Left ventricle myocardium superior (tissue), 1 donor: ENCODE data around the gene NDUFS5. TPM values are rescaled to one million over a fixed set of nuclear protein-coding genes. Genes with fewer than 3 reads are reported as not detected.
A peak's percentile ranks its signal among the peaks of the same experiment; 100 is the strongest.
"Not testable (repeated sequence)": the region's sequence is repeated elsewhere in the genome, so short reads cannot be mapped to it uniquely, and the experiment has no call there.

Experiments
- ATAC-seq: fragments of 200-7000 bp; cut with Tn5 transposase; one replicate; pipeline ENCODE4 v1.9.1; 2020; ENCODE audit warnings: mild to moderate bottlenecking, moderate library complexity
- DNase-seq: peaks from one replicate; pipeline ENCODE4 v3.0.0-alpha.2; 2020
- intact Hi-C: fragments of 100-400 bp; cut with micrococcal nuclease; formaldehyde crosslinking; loops from one replicate; pipeline ENCODE4 v1.11.0; 2022
- long read RNA-seq: library from polyadenylated mRNA; unstranded; transcript quantifications from one replicate; pipeline ENCODE4 v2.0.0, GENCODE V29; 2021
- total RNA-seq: library from RNA; stranded (reverse); fragmentation: NEBNext Ultra II Directional; extraction: Animal tissue kit (Norgen Biotek cat#: 25700); gene quantifications from one replicate; pipeline ENCODE4 v1.2.1, GENCODE V29; 2021
- donor health status: DM: no; HTN: yes; CAD: no; lungs with severe emphysema.

Gene NDUFS5
- 782 TPM for total RNA-seq
- long read RNA-seq, transcript NDUFS5-201 (3 exons, 544 nt): minor isoform, 192 of 433 reads
- long read RNA-seq, transcript NDUFS5-202 (3 exons, 548 nt): major isoform, 199 of 433 reads
- long read RNA-seq, partial matches to known transcripts: 42 of 433 reads
- long read RNA-seq, other reads (novel, unspliced or antisense): 0 of 433 reads

DNA sequence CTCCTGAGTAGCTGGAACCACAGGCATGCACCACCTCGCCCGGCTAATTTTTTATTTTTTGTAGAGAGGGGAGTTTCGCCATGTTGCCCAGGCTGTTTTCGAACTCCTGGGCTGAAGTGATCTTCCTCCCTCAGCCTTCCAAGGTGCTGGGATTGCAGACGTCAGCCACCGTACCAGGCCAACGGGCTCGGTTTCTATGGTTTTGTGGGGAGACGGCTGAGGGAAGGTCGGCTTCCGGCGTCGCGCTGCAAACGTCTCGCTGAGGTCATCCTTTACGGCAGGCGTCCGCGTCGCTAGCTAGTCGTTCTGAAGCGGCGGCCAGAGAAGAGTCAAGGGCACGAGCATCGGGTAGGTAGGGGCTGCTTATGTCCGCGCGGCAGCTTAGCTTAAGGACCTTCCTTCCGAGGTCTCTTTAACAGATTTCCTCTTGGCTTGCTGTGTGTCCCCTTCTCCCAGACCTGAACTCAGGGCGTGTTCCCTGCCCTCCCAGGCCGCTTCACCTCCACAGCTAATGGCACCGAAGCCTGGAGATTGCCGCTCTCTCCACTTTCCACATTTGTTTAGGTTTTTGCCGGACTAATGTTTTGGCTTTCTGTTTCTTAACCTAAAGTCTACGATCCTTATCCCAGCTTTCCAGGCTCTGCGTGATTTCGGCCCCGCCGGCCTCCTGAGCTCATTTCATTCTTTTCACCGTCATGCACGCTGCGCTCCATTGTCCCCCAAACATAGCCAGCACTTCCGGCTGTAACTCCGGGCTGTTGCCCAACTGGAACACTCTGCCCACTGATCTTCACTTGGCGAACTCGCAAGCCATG is at the start of gene NDUFS5:
Gene NDUFS5 (plus strand): TSS at position 300 of the 815 bp plus-strand sequence. CDS start 2,375 bp downstream, outside the sequence.
- DNase-seq (peak; percentile 93), ATAC-seq (peak; percentile 95)
- intact Hi-C loops: no loop called here

DNA sequence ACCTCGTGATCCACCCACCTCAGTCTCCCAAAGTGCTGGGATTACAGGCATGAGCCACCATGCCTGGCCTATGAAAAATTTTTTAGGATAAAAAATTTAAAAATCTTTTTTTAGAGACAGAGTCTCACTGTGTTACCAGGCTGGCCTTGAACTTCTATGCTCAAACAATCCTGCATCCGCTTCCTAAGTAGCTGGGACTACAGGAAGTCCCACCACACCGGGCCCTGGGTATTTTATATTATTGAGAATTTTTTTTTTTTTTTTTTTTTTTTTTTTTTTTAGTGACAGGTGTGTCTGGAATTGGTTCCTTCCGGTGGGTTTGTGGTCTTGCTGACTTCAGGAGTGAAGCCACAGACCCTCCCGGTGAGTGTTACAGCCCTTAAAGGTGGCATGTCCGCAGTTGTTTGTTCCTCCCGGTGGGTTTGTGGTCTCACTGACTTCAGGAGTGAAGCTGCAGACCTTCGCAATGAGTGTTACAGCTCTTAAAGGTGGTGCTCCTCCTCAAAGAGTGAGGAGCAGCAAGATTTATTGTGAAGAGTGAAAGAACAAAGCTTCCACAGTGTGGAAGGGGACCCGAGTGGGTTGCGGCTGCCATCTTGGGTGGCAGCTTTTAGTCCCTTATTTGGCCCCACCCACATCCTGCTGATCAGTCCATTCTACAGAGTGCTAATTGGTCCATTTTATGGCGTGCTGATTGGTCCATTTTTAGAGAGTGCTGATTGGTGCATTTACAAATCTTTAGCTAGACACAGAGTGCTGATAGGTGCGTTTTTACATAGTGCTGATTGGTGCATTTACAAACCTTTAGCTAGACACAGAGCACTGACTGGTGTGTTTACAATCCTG is 48.5 kb upstream of the NDUFS5 start:
- ATAC-seq, DNase-seq, intact Hi-C loops: not testable (repeated sequence)

DNA sequence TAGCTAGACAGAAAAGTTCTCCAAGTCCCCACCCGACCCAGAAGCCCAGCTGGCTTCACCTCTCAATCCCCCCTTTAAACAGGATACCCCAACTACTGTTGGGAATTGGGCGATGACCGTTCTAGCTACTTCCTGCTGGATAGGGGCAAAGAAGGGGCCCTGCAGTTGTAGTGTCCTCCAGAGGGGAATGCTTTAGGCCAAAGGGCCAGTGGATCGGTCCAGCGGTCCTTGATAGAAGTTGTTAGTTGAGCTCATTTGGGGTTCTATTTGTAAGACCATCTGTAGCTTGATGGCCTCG is 48.0 kb upstream of the NDUFS5 start:
- ATAC-seq, DNase-seq, intact Hi-C loops: not testable (repeated sequence)

DNA sequence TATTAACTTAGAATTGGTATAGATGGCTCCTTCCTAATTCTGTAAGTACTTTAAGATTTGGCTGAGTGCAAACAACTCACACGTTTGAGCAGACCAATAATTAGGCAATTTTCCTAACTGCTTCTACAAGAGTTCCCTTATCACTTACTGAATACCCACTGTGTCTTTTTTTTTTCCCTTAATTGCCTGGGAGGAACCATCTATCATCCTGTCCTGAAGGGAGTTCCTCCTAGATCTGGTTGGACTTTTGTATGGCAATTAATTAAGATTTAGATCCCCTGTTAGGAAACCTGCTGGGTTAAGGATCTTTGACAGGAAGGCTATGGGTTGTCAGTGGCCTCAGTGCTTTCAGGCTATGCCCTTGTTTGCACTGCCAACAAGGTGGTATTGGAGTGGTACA is 46.8 kb upstream of the NDUFS5 start:
- DNase-seq, intact Hi-C loops, ATAC-seq: not testable (repeated sequence)

DNA sequence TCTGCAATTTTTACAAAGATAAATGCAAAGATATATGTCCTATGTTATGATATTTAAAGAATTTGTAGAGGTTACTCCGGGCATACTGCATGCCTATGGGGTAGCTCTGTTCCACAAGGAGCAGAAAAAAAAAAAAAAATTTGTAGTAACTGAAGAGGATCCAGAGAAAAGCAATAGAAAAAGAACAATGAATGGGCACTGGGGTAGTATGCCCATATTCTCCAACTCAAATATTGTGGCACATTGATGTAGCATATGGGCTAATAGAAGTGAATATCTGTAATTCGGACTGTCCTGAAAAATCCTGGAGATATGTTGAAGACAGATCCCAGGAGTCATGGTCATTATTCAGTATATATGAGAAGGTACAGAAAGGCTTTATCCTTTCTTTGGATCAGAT is 36.2 kb upstream of the NDUFS5 start:
- intact Hi-C loops: no loop called here
- DNase-seq: no peak

DNA sequence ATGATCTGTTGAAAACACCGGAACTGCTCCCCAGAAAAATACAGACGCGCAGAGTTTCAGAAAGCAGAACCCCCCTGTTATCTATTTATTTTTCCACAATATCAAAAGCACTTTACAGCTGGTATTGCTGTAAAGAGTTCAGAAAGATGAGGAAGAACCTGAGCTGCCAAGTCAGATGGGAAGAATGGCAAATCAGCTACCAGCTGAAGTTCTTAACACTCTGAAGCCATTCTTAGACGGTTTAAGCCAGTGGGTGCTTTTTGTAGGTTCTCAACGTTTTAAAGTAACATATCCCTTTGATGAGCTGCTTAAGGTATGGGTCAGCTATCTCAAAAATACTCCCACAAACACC is 35.8 kb upstream of the NDUFS5 start:
- no peak for DNase-seq
- no peak for ATAC-seq
- intact Hi-C loops: no loop called here

More for the DNA sequence above, 36.2 kb upstream of the NDUFS5 start:
- no peak for ATAC-seq

DNA sequence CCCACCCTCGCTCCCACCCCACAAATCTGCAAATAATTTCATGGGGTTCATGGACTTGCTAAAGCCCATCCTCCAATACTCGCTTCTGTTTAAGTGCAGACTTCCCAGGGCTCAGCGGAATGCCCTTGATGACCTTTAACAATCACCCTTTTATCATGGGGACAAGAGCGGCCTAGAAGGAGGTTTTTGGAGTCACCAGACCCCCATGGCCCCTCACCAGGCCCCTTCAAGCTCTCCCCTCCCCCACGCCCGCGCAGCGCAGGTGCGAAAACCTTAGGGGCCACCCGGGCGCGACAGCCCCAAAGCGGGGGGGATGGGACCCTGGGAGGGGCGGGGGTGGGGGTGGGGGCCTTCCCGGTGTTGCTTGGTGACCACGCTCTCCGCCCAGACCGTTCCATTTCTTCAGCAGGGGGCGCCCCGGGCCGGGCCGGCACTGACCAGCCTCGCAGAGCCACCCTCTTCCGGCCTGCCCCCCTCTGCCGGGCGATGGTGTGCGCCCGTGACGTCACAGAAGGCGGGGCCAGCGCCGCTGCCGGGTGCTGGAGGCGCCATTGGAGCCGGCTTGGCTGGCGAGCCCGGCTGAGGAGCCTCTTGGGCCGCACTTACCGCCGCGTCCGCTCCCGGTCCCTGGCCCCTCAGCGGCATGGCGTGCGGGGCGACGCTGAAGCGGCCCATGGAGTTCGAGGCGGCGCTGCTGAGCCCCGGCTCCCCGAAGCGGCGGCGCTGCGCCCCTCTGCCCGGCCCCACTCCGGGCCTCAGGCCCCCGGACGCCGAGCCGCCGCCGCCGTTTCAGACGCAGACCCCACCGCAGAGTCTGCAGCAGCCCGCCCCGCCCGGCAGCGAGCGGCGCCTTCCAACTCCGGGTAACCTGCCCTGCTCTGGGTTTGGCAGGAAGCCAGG is 35.2 kb upstream of the NDUFS5 start, which contains the start of gene AKIRIN1:
Gene AKIRIN1 (plus strand): TSS at position 539 of the 900 bp plus-strand sequence. CDS start 105 bp downstream, at position 644.
- peak; percentile 99 for DNase-seq
- intact Hi-C loops: no loop called here
- ATAC-seq: peak; percentile 97

DNA sequence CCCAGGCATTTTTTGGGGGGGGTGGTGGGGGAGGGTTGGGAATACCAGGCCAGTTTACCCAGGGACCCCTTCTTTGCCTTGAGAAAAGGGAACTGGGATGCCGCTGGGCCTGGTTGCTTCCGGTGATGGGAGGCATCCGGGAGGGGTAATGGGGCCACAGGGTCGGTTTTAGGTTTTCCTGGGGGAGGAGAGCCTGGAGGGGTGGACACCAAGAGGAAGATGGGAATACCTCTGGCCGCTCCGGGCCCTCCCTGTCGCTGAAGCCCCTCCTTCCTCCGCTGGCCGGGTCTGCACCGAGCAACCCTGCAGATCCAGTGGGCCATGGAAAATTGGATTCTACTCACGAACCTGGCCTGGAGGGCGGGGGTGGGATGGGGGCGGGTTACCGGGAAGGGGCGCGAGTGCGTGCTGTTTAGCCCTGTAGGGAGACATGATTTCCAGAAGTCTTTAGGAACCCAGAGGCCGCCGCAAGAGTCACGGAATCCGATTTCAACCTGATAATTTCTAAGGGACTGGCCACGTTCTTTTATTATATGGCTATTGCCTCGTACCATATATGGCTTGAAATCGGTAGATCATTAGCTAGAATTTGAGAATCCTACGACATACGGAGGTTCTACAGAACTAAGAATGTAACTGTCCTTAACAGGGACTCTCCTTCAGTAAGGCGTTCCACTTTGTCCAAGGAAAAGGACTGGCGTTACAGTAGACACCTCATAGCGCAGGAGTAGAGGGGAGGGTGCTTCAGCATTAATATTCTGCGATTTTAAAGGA is 34.3 kb upstream of the NDUFS5 start:
- intact Hi-C loops: no loop called here
- peak; percentile 53 for DNase-seq
- ATAC-seq: peak; percentile 51

DNA sequence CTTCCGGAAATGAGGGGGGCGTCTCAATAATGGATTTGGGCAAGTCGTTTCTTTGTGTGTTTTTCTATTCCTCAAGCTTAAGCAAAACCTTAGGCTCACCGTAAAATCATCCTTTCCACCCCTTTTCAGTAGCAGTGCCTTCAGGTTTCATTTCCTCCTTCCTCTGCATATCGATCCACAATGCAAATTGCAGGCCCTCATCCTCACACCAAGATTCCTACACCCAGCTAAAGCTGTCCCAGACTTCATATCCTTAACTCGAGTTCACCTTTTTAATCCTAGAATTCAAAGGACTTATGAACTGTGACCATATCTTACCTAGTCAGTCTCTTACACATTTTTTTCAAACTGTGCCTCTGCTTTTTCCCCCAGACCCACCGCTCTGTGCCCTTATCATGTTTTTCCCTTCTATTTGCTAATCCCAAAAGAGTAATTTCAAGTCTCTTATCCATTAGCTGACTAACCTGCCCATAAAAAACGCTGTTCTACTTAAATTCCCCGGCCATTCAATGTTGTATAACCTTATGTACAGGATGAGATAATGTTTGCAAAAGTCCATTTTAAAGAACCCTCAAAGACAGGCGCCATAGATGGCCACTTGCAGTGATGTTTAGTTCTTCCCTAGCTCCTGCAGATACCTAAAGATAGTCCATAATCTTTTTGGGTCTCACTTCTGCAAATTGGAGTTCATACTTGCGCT is 33.6 kb upstream of the NDUFS5 start:
- DNase-seq: no peak
- intact Hi-C loops: no loop called here
- ATAC-seq: no peak

DNA sequence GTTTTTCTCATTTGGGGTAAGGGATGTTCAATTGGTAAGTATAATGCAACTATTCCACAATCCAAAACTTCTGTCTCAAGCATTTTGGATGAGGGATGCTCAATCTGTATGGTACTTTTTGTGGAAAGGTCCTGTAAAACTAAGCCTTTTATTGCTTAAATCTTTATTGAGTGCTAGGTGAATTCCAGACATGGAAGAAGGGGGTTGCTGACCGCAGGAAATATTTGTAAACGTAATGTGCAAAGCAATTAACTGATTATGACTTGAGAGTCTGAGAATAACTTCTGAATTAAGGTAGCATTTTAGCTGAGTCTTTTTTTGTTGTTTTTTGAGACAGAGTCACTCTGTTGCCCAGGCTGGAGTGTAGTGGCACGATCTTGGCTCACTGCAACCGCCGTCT is 32.0 kb upstream of the NDUFS5 start:
- no peak for DNase-seq
- intact Hi-C loops: no loop called here
- ATAC-seq: no peak

DNA sequence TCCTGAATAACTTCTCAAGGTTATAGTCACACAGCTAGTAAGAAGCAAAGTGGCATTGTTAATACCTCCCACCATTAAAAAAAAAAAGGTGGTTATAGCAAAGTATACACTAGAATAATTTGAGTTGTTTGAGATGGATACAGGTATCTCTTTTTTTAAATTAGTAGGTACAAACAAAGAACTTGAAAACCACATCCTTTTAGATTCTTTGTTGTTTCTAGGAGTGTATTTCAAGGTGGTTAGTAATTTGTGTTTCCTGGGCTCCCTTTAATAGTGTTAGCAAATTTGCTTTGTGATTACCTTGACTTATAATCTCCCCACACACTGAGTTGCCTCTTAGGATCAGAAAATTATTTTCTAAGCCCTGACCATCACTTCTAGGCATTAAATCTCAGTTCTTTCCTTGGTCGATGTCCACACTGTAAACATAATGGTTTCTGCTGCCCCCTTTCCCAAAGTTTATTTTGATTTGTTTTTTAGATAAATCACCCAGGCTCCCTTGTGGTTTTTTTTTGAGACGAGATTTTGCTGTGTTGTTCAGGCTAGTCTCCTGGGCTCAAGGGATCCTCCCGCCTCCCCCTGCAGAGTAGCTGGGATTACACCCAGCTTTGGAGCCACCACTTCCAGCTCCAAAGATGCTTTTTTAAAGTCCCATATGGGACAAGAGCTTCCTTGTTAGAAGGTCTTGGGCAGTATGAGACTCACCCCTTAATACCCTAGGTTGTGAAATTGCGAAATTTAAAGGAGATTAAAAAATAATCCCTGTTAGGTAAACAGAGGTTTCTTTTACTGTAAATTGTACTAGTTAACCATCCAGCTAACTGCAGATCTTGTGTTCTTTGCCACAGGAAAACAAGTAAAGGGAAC is 28.9 kb upstream of the NDUFS5 start:
- DNase-seq (no peak), ATAC-seq (peak; percentile 37)
- intact Hi-C loops: no loop called here

DNA sequence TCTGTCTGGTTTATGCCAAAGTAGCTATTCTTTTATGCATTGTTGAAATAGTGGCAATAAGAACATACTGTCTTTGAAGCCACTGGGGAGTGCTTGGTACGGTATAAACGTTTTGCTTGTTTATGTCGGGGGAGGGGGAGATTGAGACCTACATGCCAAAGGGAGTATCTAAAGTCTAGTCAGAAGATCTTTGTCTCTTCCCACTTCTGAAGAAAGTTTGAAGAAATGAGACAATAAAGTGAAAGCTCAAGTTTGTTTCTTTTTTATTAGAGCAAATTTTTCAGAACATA is 28.3 kb upstream of the NDUFS5 start:
- DNase-seq (no peak), ATAC-seq (no peak)
- intact Hi-C loops: no loop called here

DNA sequence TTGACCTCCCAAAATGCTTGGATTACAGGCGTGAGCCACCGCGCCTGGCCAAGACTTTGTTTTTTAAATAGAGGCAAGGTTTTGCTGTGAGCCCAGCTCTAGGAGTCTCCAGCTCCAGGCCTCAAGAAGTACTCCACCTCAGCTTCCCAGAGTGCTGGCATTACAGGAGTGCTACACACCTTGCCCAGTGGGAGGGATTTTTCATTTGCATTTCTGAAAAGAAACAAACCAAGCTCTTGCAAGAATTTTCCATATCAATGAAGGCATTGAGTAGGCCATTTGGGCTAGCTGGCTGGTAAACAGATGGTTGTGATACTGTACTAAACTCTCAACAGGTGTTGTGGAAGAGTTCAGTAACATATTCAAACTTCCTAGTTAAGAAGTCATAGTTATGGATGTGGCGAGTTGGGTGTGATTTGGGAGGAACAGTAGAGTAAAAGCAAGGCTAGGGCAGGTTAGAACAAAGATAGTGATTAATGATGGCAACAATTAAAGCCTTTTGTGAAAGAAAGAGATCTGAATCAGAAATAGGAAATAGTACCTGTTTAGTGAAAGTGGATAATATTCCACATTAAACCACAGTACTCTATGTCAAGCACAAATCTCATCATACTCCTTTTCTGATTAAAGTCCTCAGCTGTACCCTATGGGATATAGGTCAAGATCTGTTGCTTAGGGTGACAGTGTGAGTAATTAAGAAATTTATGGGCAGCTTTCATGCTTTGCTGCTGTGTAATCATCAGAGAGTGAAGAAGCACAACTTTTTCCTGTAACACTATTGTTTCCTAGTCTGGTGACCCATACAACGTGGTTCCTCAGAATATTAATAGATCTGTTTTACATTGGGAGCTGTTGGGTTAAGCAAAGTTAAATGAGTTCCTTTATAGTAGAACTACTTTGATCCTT is 24.4 kb upstream of the NDUFS5 start:
- ATAC-seq (no peak), DNase-seq (no peak)
- intact Hi-C loops: no loop called here

DNA sequence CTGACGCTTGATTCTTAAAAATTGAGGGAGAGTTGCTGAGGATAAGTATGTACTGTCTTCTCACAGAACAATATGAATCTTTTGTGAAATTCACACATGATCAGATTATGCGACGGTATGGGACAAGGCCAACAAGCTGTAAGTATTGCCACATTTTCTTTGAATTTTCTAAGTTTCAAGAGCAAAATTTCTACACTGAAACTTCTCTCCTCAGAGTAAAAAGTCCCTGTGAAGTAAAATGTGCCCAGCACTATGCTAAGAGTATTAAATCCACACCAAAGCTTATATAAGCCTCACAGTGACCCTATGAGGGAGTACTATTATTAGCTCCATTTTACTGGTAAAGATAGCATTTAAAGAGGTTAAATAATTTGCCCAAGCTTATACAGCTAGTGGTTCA is 22.9 kb upstream of the NDUFS5 start:
- DNase-seq (no peak), ATAC-seq (peak; percentile 70)
- intact Hi-C loops: no loop called here

DNA sequence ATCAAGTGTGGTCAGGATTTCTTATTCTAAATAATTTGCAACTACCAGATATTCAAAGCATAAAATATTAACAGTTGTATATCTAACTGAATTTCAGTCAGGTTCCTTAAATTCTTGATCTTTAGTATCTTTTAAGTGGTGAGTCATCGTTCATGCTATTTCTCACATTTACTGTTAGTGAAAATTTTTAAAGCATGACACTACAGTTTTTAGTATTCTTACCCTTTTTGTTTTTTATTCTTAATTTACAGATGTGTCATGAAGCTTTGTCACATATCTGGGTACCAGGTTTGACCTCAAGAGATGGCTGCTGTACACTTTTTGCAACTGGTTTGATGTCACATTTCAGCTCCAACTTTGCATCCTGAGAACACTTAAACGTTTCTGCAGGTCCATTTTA is 22.4 kb upstream of the NDUFS5 start:
- ATAC-seq: no peak
- no peak for DNase-seq
- intact Hi-C loops: no loop called here

DNA sequence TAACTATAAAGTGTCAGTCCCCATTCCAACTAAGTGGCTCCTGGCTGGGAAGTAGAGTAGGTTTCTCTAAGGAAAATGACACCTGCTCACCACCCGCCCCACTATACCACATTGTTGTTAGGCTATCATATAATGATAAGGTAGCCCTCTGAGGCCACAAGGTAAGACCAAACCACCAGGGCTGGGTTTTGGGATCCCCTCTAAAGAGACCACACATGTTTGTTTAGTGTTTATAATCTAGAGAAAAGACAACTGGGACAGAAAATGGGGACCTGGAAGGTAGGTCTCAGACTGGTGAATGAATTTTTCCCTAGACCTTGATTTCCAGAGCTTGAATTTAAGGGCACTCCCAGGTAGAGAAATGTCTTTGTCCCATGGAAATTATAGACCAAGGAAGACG is 19.9 kb upstream of the NDUFS5 start:
- intact Hi-C loops: no loop called here
- no peak for ATAC-seq
- no peak for DNase-seq
